COLO829 (cell line): Measurements from ENCODE around the gene ZNRF4.
"Not testable (repeated sequence)": the region's sequence is repeated elsewhere in the genome, so short reads cannot be mapped to it uniquely, and the experiment has no call there.

Experiments used
- DNase-seq: peaks from one replicate; pipeline ENCODE4 v3.0.0; 2012; ENCODE audit warnings: low spot score

ZNRF4 gene

DNA sequence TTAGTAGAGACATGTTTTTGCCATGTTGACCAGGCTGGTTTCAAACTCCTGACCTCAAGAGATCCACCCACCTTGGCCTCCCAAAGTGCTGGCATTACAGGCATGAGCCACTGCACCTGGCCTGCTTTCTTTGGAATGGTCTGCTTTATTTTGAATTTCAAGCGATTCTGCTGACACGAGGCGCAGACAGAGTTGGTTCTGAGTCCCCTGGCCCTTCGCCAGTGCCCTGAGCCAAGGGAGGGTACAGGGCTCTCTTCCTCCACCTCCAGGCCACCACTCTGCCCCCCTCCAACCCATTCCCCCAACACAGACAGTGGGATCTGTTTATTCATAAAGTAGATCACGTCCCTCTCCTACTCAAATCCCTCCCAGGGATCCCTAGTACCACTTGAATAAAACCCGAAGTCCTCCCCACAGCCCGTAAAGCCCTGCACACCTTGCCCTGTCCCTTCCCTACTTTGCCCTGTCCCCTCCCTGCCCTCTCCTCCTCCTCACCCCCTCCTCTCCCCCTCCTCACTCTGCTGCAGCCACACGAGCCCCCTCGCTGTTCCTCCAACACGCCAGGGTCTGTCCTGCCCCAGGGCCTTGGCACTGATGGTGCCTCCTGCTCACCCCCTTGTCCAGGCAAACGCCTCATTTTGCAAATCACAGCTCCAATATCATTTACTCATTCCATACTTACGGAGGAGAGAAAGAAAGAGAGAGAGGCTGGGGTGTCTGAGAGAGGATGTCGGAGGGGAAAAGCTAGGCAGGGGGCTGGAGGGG is 22.4 kb downstream of the ZNRF4 start:
- no peak for DNase-seq

DNA sequence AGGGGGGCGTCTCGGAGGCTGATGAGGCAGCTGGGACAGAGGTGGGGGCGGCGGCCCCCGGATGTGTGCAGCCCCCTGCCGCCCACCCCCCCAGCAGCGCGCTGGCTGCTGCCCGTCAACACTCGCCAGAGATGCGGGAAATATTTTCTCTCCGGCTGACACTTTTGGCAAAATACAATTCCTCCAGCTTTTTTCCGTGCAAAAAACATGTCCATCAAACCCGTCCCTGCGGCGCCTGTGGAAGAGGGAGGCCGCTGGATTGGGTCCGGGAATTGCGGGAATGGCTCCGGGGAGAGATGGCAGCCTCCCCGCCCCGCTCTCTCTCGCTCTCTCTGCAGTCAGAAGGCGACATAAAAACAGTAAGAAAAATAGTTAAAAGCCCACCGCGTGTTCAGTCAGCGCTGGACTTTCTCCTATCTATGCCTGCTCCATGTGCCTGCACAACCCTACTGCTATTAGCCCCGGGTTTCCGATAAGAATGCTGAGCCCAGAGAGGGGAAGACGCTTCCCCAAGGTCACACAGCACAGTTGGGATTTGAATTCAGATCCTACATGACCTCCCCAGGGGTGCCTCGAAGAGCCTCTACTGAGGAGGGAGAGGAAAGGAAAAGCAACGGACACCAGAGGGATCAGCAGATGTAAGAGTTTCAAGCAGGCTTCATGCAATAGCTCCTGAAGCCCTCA is 23.2 kb downstream of the ZNRF4 start:
- no peak for DNase-seq

DNA sequence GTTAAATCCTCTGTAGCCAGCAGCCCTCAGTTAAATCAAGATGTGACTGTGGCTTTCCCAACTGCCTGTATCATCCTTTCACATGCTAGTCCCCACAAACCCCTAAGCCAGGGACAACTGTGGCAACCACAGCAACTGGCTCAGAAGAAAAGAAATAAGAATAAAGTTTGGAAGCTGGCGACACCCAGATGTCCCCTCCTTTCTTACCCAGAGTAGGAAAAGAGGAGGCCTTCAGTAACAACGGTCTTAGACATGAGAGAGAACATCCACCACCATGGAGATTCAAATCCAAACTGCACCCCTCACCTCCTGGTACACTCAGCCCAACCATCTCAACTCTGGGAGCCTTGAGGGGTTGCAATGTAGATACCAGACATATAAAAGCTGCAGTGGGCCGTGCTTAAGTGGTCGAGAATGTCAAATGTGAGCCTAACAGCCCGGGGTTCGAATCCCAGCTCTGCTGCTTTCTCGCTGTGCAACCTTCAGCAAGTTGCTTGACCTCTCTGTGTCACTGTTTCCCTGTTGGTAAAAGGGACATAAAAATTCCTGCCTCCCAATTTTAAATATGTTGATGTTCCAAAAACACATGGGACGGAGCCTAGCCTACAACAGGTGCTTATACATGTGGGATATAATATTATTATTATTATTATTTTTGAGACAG is 23.8 kb downstream of the ZNRF4 start:
- DNase-seq, result no peak

DNA sequence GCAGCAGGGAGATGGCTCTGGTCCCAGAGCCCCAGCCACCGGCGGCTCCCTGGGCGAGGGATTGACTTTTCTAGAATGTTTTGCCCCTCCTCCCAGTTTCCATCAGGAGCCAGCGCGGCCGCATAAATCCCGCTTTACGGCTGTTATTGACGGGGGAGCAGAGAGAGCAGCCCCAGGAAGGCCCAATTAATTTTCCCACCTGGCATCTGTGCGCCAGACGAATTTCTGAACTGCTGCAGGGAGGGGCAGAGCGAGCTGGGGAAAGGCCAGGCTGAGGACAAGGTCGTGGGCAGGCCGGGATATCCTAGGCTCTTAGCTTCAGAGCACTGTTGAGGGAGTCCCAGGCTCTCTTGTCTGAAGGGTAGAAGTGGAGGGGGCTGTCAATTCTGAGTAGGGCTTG is 24.7 kb downstream of the ZNRF4 start:
- no peak for DNase-seq

DNA sequence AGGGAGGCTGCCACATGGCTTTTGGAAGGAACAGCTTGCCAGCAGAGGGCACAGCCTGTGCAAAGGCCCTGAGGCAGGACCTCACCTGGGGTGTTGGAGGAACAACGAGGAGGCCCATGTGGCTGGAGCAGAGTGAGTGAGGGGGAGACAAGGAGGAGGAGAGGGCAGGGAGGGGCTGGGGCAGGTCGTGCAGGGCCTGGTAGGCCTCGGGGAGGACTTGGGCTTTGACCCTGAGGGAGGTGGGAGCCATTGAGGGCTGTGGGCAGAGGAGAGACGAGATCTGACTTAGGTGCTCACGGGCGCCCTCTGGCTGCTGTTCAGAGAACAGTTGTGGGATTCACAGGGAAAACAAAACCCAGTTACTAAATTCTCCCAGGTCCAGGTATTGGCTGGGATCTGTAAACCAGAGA is 25.2 kb downstream of the ZNRF4 start:
- peak; percentile 35 for DNase-seq

DNA sequence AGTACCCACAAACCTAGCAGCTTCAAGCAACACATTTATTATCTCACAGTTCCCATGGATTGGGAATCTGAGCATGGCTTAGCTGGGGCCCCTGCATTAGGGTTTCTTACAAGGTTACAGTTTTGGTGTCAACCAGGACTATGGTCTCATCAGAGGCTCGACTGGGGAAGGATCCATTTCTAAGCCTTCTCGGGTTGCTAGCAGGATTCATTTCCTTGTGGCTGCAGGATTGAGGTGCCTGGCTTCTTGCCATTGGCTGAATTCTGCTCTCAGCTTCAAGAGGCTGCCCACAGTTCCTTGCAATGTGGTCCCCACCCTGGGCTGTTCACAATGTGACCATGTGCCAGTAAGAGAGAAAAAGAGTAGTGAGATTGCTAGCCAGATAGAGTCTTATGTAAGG is 26.7 kb downstream of the ZNRF4 start:
- no peak for DNase-seq

DNA sequence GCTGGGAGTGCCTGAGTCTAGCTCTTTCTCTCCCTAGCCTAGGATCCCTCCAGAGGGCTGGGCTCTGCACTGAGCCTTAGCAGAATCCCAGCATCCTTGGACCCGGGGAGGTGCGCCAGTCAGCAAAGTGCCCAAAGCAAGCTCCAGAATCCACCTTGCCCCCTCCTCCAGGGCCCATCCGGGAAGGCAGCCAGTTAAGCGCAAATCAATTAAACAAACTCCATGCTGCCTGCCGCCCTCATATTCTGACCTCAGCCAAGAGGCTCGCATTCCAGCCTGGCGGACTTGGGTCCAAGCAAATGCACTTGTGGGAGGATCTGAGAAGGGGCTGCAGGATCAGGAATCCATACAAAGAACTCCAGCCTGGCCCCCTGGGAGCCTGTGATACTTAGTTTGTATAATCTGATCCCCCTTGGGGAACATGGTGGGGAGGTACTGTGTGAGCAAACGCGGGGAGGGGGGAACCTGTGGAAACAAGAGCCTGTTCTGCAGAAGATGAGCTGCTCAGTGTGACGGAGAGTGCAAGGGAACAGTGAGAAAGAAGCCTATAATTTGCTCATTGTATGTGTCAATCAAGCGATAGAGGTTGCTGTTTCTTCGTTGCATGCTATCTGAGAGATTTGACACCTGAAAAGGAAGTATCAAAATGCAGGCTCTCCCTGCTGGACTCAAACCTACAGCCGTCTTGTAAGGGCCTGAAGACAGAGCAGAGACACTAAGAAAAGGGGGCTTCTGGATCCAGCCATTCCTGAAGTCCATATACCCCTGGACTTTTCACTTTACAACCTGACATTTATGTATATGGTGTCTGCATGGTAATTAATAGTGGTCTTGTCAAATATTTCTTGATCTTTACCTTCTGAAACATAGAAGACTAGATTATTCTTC is 29.4 kb downstream of the ZNRF4 start:
- no peak for DNase-seq

DNA sequence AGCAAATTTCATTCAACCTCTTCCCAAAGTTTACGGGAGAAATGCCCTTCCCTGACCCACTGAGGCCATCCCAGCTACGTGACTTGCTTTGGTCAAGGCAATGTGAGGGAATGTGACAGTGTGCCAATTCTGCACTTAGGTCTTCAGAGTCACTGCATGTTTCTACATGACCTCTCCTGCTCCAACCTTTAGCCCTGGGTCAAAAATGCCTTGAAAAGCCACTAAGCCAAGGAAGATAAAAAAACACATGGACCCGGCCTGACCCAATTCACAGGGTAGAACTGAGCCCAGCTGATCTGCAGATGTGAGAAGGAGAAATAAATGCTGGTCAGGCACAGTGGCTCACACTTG is 30.0 kb downstream of the ZNRF4 start:
- no peak for DNase-seq

DNA sequence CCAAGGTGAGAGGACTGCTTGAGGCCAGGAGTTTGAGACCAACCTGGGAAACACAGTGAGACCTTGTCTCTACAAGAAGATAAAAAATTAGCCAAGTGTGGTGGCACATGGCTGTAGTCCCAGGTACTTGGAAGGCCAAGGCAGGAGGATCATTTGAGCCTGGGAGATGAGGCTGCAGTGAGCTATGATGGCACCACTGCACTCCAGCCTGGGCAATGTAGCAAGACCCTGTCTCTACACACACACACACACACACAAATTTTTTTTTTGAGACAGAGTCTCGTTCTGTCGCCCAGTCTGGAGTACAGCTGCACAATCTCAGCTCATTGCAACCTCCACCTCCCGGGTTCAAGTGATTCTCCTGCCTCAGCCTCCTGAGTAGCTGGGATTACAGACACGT is 30.4 kb downstream of the ZNRF4 start:
- DNase-seq, result not testable (repeated sequence)

DNA sequence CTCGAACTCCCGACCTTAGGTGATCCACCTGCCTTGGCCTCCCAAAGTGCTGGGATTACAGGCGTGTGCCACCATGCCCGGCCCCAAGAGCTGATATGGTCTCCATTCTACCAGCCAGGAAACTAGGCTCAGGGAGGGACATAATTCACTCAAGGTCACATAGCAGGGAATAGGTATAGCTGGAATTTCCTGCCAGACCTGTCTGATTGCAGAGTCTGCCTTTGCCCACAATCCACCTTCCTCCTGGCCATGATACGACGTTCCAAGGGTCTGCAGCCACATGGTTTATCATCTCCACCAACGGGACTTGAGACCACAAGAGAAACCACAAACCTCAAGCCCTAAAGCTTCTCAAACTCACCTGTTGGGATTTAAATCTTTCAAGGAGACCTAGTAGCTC is 32.0 kb downstream of the ZNRF4 start:
- no peak for DNase-seq

DNA sequence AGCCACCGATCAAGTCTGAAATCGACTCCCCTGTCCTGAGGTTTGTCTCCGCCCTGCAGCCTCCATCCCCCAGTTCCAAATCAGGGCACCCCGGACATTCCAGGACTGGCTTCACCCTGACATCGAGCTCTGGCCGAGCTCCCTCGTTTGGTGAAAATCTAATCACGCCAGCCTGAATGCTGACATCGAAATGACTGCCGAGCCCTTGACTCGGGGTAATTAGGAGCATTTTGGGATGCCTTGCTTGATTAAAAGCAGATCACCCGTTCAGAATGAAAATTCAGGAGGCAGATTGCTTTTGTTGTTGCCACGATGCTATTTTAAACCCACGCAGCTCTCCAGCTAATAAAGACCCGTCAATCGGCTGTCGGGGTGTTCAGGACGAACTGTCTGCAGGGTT is 34.3 kb downstream of the ZNRF4 start:
- no peak for DNase-seq

DNA sequence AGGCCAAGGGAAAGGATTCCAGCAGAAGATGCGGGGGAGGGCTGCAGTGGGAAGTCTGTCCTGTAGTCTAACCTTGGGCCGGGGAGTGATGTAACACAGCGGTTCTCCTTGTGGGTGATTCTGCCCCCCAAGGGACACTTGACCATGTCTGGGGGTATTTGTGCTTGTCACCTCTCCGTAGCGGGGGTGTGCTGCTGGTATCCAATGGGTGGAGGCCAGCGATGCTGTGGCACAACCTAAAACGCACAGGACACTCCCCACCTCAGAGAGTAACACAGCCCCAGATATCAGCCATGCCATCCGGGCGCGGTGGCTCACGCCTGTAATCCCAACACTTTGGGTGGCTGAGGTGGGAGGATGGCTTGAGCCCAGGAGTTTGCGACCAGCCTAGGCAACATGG is 36.3 kb downstream of the ZNRF4 start:
- DNase-seq, result no peak

DNA sequence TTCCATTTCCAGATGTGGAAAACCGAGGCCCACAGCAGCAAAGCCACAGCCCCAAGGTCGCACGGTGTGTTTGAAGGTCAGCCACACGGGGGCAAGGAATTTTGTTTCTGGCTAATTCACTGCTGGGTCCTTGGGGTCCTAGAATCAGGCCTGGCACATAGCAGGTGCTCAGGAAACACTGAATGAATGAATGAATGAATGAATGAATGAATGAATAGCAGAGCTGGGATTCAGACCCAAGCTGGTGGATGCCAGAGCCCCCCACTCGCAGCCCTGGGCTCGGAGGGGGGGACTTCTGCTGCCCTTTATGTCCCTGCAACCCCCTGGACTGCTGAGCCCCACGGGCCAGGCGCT is 37.0 kb downstream of the ZNRF4 start:
- no peak for DNase-seq

DNA sequence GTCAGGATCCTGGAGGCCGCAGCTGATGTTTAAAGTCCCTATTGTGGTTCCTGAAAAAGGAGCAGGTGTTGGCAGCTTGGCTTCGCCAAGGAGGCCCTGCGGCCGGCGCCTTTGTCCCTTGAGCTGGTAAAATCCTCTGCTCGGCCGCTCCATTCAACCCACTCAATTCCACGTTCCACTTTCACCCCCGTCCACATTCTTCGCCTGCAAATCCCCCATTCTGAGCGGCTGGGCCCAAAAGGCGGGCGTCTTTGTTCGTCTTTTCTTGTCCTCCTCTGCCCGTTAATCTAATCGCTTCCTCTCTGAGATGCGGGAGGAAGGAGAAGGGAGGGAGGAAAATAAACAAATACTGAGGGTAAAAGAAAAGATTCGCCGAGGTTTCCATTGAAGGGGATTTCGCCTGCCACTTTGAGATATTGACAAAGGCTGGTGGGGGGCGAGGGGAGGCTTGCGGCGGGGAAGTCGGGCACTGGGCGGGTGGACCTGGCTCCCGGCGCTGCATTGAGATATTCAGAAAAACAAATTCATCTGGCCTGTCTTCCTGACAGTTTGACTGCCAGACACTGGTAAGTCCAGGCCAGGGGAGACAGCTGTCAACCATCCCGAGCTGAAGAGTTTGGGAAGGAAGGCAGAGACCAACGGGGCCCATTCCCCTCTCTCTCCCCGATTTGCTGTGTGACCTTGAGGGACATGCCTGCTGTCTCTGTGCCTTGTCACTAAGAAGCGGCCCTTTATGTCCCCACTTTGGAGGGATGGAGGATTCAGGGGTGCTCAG is 37.6 kb downstream of the ZNRF4 start:
- no peak for DNase-seq

DNA sequence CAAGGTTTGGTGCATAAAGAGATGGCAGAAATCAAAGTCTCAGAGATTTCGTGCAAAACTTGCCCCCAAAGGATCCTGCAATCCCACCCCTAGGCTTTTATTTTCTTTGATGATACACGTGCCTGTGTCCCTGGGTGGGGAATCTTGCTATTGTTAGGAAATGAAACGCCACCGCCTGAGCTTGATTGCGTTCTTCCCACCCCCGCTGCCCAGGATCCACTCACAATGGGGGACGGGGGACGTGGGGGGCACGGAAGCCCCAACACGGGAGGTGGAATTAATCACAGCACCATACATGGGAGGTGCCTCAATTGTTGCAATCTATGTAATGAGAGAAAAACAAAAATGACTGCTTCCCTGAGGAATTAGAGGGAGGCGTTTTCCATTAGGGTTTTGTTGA is 39.6 kb downstream of the ZNRF4 start:
- DNase-seq, result no peak

DNA sequence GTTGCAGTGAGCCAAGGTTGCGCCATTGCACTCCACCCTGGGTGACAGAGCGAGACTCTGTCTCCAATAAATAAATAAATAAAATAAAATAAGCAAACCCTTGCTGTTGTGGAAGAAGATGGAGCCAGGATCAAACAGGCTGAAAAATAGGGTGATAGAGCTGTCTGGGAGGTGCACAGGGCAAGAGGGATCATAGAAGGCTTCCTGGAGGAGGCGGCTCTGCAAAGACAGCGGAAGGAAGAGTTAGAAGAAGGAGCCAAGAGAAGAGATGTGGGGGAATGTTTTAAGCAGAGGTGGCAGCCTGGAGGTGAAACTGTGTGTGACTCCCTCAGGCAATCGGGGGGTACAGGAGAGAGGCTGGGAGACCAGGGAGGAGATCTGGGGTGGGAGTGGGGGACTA is 40.6 kb downstream of the ZNRF4 start:
- DNase-seq, result no peak

DNA sequence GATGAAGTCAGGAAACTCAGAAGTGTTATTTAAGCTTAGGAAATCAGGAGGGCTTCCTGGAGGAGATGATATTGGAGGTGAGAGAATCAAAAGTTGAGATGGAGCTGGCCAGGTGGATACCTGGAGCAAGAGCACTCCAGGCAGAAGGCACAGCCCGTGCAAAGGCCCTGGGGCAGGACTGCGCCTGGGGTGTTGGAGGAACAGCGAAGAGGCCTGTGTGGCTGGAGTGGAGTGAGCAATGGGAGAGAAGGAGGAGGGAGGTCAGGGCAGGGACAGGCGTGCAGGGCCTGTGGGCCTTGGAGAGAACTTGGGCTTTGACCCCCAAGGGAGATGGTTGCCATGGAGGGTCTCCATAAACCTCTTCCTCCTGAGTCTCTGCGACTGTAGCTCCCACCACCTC is 42.1 kb downstream of the ZNRF4 start:
- no peak for DNase-seq

DNA sequence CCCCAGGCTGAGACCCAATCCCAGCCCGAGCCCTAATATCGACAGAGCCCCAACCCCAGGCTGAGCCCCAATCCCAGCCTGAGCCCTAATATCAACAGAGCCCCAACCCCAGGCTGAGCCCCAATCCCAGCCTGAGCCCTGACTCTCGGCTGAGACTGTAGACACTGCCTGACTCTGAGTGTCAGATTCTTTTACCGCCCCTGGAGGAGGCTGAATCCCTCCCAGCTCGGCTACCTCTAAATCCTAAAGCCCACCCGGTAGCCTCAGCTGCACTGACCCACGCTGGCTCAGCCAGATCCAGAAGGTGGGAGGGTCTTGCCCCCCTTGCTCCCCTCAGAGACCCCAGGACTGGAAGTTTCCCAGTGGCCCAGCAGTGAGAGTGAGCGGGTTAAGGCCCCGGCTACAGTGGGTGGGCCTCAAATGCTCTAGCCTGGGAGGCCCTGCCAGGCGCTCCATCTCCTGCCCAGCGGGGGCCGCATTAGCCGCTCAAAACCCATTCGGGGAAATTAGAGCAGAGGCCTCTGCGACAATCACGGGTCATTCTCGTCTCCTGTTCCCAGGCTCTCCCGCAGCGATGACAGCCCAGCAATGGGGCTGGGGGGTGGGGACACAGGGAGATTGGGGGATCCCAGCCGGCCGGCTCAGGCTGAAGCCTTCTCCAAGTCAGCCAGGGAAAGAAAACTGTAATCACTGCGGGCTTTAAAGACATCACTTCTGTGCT is 43.8 kb downstream of the ZNRF4 start:
- DNase-seq, result no peak

DNA sequence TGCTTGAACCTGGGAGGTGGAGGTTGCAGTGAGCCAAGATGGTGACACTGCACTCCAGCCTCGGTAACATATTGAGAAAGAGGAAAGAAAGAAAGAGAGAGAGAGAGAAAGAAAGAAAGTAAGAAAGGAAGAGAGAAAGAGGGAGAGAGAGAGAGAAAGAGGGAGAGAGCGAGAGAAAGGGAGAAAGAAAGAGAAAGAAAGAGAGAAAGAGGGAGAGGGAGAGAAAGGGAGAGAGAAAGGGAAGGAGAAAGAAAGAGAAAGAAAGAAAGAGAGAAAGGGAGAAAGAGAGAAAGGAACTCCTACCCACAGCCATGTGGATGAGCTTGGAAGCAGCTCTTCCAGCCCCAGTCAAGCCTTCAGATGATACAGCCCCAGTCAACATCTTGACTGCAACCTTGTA is 46.7 kb downstream of the ZNRF4 start:
- DNase-seq, result no peak

DNA sequence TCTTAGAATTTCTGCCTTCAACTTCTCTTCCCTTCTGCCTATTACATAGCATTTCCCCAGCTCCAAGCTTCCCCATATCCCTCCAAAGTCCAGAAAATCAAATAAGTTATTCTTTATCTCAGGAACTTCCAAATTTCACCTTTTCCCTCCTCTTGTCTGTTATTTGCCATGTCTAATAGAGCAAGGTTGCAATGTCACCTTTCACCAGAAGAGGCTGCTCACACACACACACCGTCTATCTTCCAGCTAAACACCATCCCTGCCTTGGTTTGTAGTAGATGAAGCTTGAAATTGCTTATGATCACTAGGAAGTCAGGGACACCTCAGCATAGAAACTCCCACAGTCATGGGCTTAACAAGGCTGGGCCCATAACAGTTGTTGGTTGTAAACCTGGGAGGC is 48.4 kb downstream of the ZNRF4 start:
- no peak for DNase-seq

DNA sequence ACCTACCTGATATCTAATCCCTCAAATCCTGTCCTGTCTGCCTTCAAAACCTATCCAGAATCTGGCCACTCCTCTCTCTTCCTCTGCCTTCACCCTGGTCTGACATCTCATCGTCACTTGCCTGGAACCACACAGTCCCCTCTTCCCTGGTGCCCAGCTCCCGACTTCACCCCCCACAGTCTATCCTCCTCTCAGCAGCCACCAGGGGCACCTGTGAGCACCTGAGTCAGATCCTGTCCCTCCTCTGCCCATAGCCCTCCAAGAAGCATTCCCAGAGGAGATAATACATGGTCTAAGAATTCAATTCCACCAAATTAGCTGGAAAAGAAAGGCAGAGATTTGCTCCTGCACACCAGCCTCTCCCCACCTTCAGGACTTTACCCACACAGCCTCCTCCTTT is 48.9 kb downstream of the ZNRF4 start:
- no peak for DNase-seq
